RKO (cell line): Measurements from ENCODE around the gene ARHGEF17.

Experiments used
- DNase-seq: peaks from one replicate; pipeline ENCODE4 v3.0.0-alpha.2; 2016; ENCODE audit warnings: low spot score

The ARHGEF17 gene

DNA sequence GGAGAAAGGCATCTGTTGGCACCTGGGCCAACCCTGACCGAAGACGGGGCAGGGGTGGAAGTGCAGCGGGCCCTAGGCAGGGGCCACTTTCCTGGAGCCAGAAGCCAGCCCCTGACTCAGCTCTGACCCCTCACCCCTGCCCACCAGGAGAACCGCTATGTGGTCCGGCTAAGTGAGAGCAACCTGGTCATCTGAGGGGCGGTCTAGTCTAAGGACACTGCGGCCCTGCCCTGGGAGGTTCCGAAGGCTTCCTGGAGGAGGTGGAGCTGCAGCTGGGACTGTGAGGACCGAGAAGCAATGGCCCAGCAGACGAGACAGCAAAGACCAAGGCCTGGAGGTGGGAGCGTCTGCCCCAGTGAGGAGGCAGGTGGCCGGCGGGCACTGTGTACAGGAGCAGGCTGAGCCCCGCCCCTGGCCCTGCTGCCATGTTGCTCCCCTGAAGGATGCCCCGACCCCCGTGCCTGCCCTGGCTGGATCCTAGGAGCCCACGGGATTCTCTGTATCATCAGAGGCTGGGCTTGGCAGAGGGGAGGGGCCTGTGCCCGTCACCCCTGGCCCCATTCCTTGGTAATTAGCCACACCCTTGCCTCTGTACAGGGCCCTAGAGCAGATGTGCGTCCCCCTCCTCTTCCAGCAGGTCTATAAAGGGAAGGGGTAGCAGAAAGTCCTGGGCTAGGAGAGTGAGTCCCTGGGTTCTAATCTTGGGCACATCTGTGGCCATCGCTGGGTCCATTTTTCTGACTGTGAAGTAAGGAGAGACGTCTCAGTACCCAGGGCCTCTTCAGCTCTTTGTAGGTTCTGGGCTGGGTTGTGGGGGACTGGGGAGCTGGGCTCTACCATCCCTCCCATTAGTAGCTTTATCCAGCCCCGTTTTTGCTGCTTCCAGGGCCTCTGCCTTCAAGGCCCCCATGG, 87.5 kb downstream of the ARHGEF17 start:
- DNase-seq, result no peak

DNA sequence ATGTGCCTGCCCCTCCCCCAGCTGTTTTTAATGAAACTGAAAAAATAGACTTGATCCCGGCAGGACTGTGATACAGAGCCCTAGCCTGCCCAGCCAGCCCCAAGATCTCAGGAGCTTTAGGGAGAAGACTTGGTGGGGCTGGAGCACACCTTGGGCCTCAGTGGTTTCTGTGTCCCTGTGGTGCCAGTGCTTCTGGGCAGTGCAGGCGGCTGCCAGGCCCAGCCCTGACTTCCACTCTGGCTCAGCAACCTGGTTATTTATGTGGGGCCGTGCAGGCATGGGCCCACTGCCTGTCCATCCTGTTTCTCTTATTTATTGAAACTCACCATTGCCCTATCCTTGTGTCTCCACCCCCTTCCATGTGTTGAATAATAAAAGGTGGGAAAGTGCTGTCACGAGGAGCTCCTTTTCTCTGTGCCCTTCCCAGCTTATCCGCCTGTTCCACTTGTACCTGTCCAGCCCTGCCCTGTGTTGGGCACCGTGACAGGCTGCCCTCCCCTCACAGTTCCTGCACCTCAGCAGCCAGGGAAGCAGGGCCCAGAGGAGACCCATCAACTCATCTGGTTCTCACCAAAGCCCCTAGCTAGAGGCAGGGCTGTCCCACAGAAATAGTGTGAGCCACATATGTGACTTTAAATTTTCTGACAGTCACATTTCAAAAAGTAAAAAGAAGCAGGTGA, 88.3 kb downstream of the ARHGEF17 start:
- DNase-seq, result no peak

DNA sequence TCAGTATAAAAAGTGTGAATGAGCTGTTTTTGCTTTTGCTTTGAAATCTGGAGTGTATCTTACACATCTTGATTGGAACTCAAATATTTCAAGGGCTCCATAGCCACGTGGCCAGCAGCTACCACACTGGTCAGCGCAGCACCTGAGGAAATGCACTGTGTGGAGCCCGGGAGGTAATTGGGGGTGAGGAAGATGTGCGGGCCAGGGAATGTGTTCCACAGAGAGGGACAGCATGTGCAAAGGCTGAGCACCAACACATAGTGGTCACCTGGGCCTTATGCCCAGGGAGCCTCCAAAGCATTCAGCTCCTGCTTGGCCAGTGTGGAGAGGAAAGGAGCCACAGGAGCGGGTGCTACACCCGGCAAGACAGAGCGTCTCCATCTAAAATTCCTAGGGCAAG, 88.9 kb downstream of the ARHGEF17 start:
- DNase-seq, result no peak

DNA sequence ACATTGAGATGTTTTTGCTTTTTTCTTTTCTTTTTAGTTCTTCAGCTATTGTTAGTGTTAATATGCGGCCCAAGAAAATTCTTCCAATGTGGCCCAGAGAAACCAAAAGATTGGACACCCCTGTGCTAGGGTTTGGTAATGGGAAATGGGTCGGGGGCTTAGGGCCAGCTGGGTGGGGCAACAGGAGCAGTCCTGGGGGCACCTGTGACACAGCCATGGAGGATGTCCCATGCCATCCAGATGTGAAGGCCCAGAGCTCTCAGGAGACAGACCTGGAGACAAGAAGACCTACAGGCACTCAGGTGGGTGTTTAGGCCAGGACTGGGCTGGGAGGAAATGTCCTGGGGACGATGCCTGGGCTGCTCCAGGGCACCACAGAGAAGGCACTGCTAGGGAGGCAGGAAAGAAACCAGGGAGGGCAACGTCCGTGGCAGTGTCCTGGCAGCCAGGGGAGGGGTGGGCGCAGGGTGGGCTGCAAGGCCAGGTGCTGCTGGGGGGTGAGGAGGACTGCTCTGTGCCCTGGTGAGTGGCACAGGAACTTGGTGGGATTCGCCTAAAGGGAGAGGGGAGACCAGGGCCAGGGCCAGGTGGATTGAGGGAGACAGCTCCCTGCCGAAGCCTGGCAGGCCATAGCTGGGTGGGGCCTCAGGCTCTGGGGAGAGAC, 89.5 kb downstream of the ARHGEF17 start:
- DNase-seq, result no peak

DNA sequence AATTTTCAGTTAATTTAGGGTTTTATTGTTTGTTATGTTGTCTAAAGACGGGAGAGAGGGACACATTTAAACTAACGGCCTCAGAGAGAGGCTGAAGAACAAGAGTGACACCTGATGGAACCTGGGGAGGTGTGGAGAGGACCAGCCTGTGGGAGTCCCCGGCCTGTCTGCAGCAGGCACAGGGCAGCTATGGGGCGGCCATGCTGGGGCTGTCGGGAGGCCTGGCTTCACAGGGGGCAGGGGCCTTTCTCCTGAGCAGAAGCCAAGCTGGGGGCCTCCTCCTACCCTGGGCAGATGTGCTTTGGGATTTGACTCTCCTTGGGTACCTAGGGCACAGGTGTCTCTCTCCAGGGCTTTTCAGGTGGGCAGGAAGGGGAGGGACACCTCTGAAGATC, 90.1 kb downstream of the ARHGEF17 start:
- DNase-seq, result no peak

DNA sequence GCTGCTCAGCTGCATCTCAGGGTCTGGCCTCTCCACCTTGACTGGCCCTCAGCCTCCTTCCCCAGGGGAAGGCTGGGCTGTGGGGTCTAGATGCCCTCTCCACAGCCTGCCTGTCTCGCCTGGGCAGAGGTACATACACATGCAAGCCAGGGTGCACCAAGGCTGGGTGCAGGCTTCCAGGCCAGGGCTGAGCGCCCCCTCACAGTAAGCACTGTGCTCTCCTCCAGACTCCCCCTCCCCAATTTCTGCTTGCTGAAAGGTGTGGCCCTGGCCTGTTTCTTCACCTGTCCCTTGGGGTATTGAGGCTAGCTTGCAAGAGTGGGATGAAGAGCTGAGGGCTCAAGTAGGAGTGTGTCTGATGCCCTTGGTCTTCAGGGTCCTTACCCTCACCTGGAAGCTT, 90.6 kb downstream of the ARHGEF17 start:
- no peak for DNase-seq

DNA sequence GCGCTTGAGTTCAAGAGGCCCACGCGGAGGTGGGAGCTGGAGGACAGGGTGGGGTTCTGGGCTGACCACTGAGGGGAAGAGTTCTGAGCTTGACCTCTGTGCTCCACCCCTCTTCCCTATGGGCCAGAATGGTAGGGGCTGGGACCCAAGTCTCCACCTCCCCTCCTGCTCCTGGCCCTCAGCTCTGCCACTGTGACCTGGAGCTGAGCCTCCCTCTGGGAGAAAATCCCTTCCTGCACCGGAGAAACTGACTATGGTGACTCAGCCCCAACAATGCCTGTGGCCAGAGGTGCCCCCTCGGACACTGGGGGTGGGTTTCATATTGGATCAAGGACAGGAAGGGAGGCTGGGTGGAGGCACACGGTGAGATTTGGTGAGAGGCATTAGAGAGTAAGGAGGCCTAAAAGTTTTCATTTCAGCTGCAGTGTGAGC, 91.1 kb downstream of the ARHGEF17 start:
- DNase-seq, result no peak

DNA sequence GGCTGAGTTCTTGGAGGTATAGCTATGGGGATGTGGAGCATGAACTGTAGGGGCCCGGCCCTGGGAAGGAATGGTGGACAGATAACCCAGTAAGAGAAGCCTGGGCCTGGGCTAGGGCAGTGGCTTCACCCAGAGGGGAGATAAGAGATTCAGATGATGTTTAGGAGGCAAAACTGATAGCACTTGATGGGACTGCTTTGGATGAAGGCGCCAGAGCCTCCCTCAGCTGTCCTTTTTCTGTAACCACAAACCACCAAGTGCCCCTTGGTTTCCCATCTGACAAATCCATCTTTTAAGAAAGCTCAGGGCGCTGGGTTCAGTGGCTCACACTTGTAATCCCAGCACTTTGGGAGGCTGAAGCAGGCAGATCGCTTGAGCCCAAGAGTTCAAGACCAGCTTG, 91.6 kb downstream of the ARHGEF17 start:
- DNase-seq, result no peak

DNA sequence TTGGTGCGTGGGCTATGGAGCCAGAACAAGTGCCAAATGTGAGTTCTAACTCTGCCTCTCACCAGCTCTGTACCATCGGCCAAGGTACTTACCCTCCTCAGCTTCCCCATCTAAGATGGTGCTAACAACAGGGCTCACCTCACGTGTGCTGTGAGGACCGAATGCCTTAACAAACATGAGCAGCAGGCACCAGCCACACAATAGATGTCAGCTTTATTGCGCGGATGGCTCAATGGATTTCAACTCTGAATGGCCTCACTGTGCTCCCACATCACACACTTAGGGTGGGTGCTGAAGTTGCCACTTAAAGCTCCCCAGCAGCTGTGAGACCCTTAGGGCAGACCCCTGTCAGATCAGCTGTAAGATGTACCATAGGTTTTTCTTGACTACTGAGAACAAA, 92.2 kb downstream of the ARHGEF17 start:
- DNase-seq, result no peak

DNA sequence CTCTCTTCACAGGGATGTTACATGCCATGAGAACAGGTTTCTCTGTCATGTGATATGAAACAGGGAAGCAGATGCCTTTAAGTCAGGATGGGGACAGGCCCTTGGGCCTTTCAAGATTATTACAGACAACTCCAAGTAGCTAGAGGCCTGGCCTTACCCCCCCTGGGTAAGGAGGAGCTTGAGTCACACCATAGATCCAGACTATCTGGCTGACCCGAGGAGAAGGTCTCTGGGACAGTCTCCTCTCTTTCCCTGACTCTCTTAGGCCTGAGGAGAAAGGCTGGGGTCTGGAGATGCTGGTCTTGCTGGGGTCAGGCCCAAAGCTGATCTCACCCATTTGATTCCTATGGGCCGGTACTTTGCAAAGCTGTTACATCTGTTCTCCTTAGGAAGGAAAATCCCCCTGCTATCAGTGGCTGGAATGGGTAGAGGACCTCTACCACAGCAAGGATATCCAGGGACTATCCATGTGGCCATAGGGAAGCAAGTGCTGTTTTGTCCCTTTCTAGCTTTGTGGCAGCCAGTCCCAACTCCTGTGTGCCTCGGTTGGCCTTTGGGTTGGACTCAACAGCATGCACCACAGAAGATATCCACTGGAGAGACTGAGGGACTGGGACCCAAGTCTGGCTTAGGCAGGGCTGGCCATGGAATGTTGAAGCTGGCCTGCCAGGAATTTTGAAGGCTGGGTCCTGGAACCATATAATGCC, 93.3 kb downstream of the ARHGEF17 start:
- no peak for DNase-seq

DNA sequence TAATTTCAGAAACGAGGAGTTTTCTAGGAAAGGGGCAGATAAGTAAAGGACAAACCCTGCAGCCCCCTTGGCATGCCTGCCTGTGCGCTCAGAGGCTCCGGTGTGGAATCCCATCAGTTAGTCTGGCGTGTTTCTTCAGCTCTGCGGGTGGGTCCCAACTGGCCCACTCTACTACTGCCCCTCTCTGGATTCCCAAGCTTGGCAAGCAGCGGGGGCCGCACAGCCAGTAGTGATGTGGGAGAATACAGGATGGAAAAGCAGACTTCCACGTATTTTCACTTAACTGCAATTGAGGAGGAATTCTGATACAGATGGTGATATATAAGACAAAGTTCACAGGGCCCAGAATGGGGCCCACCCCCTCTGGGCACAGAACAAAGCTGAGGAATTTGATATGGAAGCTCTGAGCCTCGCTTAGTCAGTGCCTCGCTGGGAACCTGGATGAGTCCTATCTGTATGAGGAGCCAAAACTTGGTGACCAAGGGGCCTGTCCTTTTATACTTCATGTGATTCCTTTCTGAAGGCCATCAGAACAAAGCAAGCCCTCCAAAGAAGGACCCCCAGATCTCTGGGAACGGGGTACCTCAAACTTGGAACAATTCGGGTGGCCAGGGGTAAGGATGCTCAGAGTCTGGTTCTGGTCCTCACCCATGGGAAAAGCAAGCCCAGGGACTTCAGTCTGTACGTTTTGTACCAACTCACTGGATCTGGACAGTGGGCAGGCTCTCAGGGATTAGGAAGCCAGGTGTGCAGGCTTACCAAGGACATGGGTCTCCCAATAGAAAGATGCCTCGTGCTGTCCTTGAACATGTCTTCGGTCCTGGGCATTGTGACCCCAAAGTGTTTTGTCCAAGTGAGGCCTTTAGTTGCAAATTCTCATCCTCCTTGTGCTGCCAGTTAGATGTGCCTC, 94.1 kb downstream of the ARHGEF17 start:
- DNase-seq, result no peak

DNA sequence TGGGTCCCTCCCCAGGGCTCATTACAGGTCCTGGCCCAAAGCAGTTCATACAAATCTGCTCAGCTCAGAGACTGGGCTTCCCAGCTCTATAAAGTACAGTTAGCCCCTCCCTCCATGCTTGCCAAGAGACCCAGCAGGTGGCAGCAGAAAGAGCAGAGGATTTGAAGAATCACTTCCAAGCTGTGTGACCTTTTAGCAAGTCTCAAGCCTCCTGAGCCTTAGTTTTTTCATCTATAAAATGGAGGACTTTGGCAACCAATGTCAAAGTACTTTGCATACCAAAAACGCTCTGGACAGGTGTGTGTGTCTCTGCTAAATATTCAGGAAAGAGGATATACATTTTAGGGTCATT, 94.7 kb downstream of the ARHGEF17 start:
- peak; percentile 10 for DNase-seq

DNA sequence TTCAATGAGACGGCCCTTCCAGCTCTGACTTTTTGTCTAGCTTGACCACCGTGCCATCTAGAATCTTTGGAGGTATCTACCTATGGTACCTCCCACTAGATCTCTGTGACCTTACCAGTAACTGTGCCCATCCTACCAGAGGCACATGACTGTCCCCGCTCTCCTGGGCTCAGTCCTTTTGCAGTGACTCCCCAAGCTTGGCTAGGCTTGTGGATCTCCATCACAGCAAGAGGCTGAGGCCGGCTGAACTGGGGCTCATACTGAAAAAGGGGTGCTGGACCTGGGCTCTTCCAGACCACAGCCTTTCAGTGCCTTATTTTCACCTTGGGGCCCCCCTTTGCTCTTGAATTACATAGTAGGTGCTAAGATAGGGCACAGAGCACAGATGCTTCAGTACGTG, 95.5 kb downstream of the ARHGEF17 start:
- no peak for DNase-seq

DNA sequence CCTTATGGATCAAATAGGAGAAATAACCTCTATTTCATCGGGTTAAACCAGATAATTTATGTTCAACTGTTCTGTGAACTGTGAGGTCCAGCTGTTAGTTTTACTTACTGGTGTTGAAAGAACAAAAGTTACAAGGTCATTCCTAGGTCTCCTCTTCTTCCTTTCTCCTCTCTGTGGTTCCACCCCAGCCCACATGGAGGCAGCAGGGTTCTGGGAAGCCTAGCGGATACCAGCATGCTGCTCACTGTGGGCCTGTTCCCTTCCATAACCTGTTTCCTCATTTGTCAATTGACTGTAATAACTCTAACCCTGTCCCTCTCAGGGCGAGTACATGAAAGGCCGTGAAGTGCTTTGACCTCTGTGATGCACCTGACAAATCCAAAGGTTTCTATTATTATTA, 96.0 kb downstream of the ARHGEF17 start:
- DNase-seq, result peak; percentile 49

DNA sequence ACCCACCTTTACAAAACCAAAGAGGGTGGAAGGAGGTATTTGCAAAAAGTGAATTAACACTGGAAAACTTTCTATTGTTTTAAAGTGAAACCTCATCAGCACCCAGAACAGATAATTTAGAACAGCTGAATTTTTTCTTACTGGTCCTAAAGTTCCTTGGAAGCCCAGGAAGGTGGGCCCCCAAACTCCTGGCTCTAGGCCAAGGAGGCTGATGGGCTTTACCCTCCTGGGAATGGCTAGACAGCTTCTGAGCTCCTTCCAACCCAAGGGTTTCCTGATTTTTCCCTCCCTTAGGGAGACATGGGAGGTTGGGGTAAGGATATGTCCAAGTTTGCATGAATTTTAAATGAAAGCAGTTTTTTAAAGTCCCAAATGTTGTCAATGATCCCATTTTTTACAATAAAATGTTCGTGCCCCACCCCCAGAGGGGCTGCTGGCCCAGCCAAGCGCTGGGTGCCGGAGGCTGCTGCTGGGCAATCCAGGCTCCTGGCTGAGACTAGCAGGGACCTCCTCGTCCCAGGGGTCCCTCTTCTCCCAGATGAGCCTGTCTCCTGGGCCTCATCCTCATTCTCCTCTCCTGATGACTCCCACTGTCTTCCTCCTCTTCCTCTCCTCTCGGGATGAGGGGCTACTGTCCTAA, 96.5 kb downstream of the ARHGEF17 start:
- no peak for DNase-seq

DNA sequence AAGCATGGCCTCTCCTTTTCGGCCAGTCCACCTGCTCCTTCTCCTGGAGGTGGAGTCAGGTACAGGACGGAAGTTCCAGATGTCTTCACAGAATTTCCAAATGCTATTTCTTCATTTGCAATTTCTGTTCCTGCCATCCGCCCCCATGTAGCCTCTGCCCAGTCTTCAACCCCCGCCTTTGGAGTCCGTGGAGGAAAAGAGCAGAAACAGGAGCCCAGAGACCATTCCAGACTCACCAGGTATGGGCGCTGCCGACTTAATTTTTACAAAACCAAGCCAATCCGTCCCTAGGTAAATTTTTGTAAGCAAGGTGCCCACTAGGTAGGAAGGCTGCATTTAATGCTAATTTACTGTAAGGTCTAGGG, 97.1 kb downstream of the ARHGEF17 start:
- DNase-seq, result no peak

DNA sequence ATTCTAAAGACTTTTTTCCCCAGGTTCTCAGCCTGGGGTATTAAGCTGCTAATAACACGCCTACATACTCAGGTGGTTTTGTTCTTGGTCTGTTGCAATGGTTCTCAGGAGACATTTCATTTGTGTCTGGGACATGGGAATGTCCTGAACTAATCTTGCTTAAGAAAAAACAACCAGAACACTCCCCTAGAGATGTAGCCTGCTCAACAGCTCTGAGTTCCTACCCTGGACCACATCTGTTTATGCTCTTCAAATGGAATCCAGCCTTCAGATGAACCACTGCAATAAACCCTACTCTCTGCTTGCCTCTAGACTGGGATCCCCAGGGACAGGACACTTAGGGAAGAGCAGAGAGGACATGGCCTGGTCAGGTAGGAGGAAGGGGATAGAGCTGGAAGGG, 98.1 kb downstream of the ARHGEF17 start:
- no peak for DNase-seq

DNA sequence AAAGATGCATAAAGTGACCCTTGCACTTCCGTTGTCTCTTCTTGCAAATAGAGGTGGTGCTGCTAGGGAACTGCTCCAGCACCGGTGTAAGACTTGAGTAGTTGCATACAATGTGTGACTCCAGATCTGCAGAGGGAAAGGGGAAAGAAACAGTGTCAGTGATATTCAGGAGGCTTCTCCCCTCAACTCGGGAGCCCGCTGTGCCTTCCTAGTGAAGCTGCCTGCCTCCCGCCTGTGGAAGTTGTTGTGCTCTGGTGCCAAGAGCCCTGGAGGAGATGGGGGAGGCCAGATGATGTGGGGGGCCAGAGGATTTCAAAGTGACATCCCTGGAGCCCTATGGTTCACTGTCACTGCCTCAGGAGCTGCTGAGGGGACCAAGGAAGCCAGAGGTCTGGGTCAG, 98.5 kb downstream of the ARHGEF17 start:
- no peak for DNase-seq

DNA sequence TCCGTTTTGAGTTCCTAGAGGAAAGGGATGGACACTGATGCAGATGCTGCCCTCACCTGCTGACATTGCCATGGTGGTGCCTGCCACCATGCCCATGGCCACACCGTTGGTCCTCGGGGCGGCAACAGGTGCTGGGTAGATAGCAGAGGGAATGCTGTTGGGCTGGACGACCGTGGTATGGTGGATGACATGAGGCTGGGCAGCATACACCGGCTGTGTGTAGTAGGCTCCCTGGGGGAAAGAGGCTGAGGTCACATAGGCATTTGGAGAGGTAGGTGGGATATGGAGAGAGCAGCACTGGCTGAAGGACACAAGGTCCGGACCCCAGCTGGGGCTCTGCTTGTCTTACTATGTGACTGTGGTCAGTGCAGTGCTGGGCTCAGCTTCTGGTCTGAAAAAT, 101.4 kb downstream of the ARHGEF17 start:
- no peak for DNase-seq

DNA sequence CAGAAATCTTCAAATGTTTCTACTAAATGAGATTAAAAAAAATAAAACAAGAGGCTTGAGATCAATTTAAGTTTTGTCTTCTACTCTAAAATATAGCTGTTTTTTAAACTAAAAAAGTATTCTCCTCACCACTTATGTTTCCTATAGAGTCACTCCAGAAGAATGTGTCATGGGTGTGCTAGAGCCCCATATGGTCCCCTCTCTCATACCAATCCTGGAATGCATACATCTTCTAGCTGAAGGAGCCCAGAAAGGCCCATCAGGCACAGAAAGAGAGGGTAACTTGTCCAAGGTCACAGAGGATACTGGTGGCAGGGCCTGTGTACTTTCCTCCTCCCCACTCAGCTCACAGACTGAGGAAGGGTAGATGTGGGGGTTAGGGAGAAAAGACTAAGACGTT, 102.6 kb downstream of the ARHGEF17 start:
- DNase-seq, result no peak

DNA sequence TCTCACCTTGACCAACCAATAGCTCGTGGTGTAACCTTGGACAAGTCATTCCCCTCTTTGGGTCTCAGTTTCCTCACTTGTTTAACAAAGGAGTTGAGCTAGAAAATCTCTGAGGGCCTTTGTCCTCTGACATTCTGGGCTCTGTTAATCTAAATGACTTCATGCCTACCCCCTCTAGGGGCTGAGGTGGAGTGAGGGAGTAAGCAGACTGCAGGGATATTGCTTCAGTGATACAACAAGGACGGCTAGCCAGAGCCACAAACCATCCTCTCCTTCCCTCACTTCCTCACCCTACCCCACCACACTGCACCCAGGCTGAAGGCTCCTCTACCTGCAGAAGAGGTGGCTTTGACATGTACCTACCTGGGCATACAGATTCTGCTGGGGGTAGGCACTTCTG, 103.0 kb downstream of the ARHGEF17 start:
- DNase-seq, result no peak
